Keratinocyte (primary cell): Measurements from ENCODE around the gene LLCFC1. TPM values are rescaled to one million over a fixed set of nuclear protein-coding genes. Genes with fewer than 3 reads are reported as not detected.

Experiments
- DNase-seq: peaks from one replicate; pipeline ENCODE4 v3.0.0-alpha.2; 2011; ENCODE audit warnings: low read depth, missing footprints, low spot score
- FAIRE-seq: peaks from 2 replicates; lab custom pipeline; 2011; peaks lifted over from hg19 to GRCh38; lab: Jason Lieb, UNC
- H2AFZ ChIP-seq: 2 replicates; pipeline ENCODE4 v1.6.0; 2012; ENCODE audit warnings: low read length, control low read depth, inconsistent platforms; ENCODE audit not compliant: control insufficient read depth
- H3K27ac ChIP-seq: 2 replicates; pipeline ENCODE4 v1.5.1; 2011; ENCODE audit warnings: low read length; ENCODE audit not compliant: control insufficient read depth, insufficient read depth
- H3K27me3 ChIP-seq: 3 replicates; pipeline ENCODE4 v1.6.0; 2011; ENCODE audit warnings: low read length; ENCODE audit not compliant: control insufficient read depth, insufficient read depth; ENCODE audit errors: extremely low read depth
- H3K36me3 ChIP-seq, 2 experiments: 2 replicates in 1 of 2; 3 replicates in 1 of 2; pipeline ENCODE4 v1.5.1; 2011; ENCODE audit warnings: low read length in 2 of 2, mild to moderate bottlenecking in 1 of 2; ENCODE audit not compliant: control insufficient read depth in 2 of 2, insufficient read depth in 2 of 2; ENCODE audit errors: extremely low read depth in 1 of 2
- H3K4me1 ChIP-seq: 3 replicates; pipeline ENCODE4 v1.5.1; 2011; ENCODE audit warnings: low read length; ENCODE audit not compliant: control insufficient read depth, insufficient read depth; ENCODE audit errors: extremely low read depth
- H3K4me2 ChIP-seq: 3 replicates; pipeline ENCODE4 v1.6.0; 2011; ENCODE audit warnings: low read depth, low read length; ENCODE audit not compliant: control insufficient read depth, insufficient read depth; ENCODE audit errors: extremely low read depth
- H3K4me3 ChIP-seq, 3 experiments: fragments of 200-600 bp in 1 of 3; sonication (generic) in 1 of 3; 2 replicates in 2 of 3; 3 replicates in 1 of 3; pipeline ENCODE4 v1.5.1; 2011 to 2016; ENCODE audit warnings: low read length in 3 of 3, mild to moderate bottlenecking in 3 of 3, control low read depth in 2 of 3, inconsistent platforms in 1 of 3, low read depth in 1 of 3, mixed read lengths in 1 of 3, mixed run types in 1 of 3, moderate library complexity in 1 of 3; ENCODE audit not compliant: control insufficient read depth in 2 of 3, insufficient read depth in 2 of 3; ENCODE audit errors: extremely low read depth in 1 of 3
- H3K79me2 ChIP-seq: 2 replicates; pipeline ENCODE4 v1.6.0; 2012; ENCODE audit warnings: low read length; ENCODE audit not compliant: control insufficient read depth, insufficient read depth
- H3K9ac ChIP-seq: 3 replicates; pipeline ENCODE4 v1.6.0; 2011; ENCODE audit warnings: low read length; ENCODE audit not compliant: control insufficient read depth, insufficient read depth; ENCODE audit errors: extremely low read depth
- H3K9me1 ChIP-seq: 3 replicates; pipeline ENCODE4 v1.6.0; 2011; ENCODE audit warnings: low read length; ENCODE audit not compliant: control insufficient read depth, insufficient read depth; ENCODE audit errors: extremely low read depth
- H3K9me3 ChIP-seq: 2 replicates; pipeline ENCODE4 v1.5.1; 2012; ENCODE audit warnings: low read depth, low read length; ENCODE audit not compliant: control insufficient read depth
- H4K20me1 ChIP-seq: 3 replicates; pipeline ENCODE4 v1.6.0; 2011; ENCODE audit warnings: low read length; ENCODE audit not compliant: control insufficient read depth, insufficient read depth; ENCODE audit errors: extremely low read depth
- EZH2 ChIP-seq: IDR thresholded peaks from one replicate; pipeline ENCODE4 v1.6.1; 2012; ENCODE audit warnings: inconsistent platforms, mild to moderate bottlenecking, low read length, moderate library complexity
- dilution Hi-C: fragments of 300-500 bp; cut with MboI; formaldehyde crosslinking; loops from one replicate; pipeline ENCODE4 v1.7.0; 2020; ENCODE audit warnings: low sequenced_read_pairs; ENCODE audit not compliant: extremely low pct_ligation_motif_present
- polyA plus RNA-seq, 5 experiments: library from polyadenylated mRNA; depleted of rRNA in 3 of 5; stranded (reverse) in 3 of 5; stranded (forward) in 1 of 5; unstranded in 1 of 5; fragments of >200 nt; gene quantifications; 1 replicate in 1 of 5; 2 replicates in 3 of 5; 3 replicates in 1 of 5; pipeline versions ENCODE4 v1.2.1 to v1.2.3, GENCODE V29; 2011 to 2012; ENCODE audit warnings: missing spikeins in 2 of 5, low read depth in 1 of 5, low replicate concordance in 1 of 5
- TF ChIP-seq, protein P1 (sequence below), 3 experiments: IDR thresholded peaks in 1 of 3; conservative IDR thresholded peaks in 1 of 3; optimal IDR thresholded peaks in 1 of 3; 2 replicates in 2 of 3; 3 replicates in 1 of 3; pipeline versions ENCODE3 to v1.5.1; 2011; ENCODE audit warnings: low read length in 3 of 3, mild to moderate bottlenecking in 3 of 3, moderate library complexity in 2 of 3, control low read depth in 1 of 3, inconsistent platforms in 1 of 3; ENCODE audit not compliant: insufficient read depth in 2 of 3; ENCODE audit errors: extremely low read depth in 1 of 3

Gene LLCFC1
- polyA plus RNA-seq, 1 donor (not counting 4 experiments of a cell fraction or from before 2014, with no cell fraction given) = not detected

DNA sequence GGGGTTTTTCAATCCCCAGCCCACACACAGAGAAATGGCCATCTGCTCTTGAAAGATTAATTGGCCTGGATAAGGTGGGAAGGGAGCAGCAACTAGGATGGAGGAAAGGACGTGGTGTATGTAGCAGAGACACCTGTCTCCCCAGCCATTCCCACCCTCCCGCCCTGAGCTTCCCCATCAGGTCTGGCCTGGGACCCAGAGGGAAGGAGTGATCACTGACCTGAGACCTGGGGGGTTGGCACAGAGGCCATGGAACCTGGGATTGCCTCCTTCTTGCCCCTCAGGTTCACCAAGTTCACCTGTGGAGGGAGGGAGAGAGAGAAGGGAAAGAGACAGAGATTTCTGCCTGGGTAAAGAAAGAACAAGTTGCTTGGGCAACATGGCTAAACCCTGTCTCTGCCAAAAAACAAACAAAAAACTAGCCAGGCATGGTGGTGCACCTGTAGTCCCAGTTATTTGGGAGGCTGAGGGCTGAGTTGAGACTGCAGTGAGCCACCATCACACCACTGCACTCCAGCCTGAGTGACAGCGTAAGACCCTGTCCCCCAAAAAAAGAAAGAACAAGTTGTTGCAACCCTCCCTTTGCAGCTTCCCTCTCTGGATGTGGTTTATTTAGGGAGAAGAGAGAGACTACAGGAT is 42.4 kb upstream of the LLCFC1 start:
- DNase-seq (no peak), FAIRE-seq (no peak)
- Histone ChIP-seq H3K9ac (no peak overlapping the region), H3K9me1 (no peaks in the 10 kb centered on the region), H3K4me3 (no peak overlapping the region), H2AFZ (no peak overlapping the region), H3K27ac (no peak overlapping the region), H3K9me3 (no peaks in the 10 kb centered on the region), H3K4me2 (no peak overlapping the region), H4K20me1 (no peaks in the 10 kb centered on the region), H3K36me3 (no peaks in the 10 kb centered on the region), H3K4me1 (no peaks in the 10 kb centered on the region), H3K27me3 (peaks cover 9% of the 10 kb centered on the region), H3K79me2 (no peaks in the 10 kb centered on the region)
- dilution Hi-C loops = no loop called here
- no peak for TF ChIP-seq EZH2
- TF ChIP-seq, protein P1, sequence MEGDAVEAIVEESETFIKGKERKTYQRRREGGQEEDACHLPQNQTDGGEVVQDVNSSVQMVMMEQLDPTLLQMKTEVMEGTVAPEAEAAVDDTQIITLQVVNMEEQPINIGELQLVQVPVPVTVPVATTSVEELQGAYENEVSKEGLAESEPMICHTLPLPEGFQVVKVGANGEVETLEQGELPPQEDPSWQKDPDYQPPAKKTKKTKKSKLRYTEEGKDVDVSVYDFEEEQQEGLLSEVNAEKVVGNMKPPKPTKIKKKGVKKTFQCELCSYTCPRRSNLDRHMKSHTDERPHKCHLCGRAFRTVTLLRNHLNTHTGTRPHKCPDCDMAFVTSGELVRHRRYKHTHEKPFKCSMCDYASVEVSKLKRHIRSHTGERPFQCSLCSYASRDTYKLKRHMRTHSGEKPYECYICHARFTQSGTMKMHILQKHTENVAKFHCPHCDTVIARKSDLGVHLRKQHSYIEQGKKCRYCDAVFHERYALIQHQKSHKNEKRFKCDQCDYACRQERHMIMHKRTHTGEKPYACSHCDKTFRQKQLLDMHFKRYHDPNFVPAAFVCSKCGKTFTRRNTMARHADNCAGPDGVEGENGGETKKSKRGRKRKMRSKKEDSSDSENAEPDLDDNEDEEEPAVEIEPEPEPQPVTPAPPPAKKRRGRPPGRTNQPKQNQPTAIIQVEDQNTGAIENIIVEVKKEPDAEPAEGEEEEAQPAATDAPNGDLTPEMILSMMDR (optimal IDR thresholded peaks at IDR 0.05 in 1 of 3, IDR thresholded peaks at IDR 0.05 in 1 of 3, conservative IDR thresholded peaks at IDR 0.05 in 1 of 3; ENCODE audit: extremely low read depth in 1 of 3, insufficient read depth in 2 of 3, low read length in 3 of 3) = no peak

GRCh38 chr7:142897691-142898090 is 41.6 kb upstream of the LLCFC1 start:
- DNase-seq (no peak), FAIRE-seq (no peak)
- H3K4me1 ChIP-seq = no peaks in the 10 kb centered on the region
- no peak overlapping the region for H3K27ac ChIP-seq
- H3K9me3 ChIP-seq = no peaks in the 10 kb centered on the region
- no peaks in the 10 kb centered on the region for H4K20me1 ChIP-seq
- H3K36me3 ChIP-seq = no peaks in the 10 kb centered on the region
- H3K4me2 ChIP-seq = no peak overlapping the region
- H3K9me1 ChIP-seq = no peaks in the 10 kb centered on the region
- no peak for TF ChIP-seq EZH2
- TF ChIP-seq, protein P1 (optimal IDR thresholded peaks at IDR 0.05 in 1 of 3, IDR thresholded peaks at IDR 0.05 in 1 of 3, conservative IDR thresholded peaks at IDR 0.05 in 1 of 3; ENCODE audit: extremely low read depth in 1 of 3, insufficient read depth in 2 of 3, low read length in 3 of 3) = no peak
- no peak overlapping the region for H2AFZ ChIP-seq
- H3K4me3 ChIP-seq = no peak overlapping the region
- dilution Hi-C loops = no loop called here
- H3K79me2 ChIP-seq = no peaks in the 10 kb centered on the region
- peaks cover 9% of the 10 kb centered on the region for H3K27me3 ChIP-seq
- H3K9ac ChIP-seq = no peak overlapping the region
